GM18861 (cell line): Measurements from ENCODE around the gene PROCR.
"Not testable (repeated sequence)": the region's sequence is repeated elsewhere in the genome, so short reads cannot be mapped to it uniquely, and the experiment has no call there.

Experiments used
- ATAC-seq: cut with Tn5 transposase; IDR thresholded peaks from one replicate; pipeline ENCODE4 v1.9.1; 2021; ENCODE audit not compliant: unreplicated experiment

The PROCR gene

DNA sequence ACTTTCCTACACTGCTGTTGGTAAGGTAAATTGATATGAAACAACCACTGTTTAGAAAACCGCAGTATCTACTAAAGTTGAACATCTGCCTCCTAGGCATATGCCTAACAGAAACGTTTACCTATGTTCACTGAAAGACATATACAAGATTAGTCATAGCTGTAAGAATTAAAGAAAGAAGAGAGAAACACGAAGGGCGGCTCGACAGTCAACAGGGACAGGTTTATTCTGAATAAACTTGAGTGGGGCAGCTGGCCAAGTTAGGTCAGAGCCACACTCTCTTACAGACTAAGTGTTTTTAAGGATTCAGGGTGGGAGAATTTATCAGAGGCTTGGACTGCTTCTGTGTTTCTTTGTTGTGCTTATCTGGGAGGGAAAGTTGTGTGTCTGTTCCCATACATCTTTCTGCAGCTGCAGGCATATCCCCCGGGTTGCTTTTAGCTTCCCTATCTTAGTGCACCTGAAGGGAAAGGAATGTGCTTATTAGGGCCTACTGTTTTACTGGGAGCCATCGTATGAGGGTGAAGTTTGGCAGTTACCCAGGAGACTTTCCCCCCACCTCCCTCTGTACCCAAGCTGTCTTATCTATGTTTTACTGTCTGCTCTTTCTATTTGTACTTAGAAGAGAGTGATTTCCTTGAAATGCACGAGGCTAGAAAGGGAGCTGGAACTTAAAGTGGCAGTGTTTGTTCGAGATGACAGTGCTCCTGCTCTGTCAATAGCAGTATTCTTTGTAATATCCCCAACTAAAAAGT is 20.4 kb downstream of the PROCR start:
- no peak for ATAC-seq

GRCh38 chr20:35193031-35193791 is 21.3 kb downstream of the PROCR start:
- ATAC-seq, result not testable (repeated sequence)

DNA sequence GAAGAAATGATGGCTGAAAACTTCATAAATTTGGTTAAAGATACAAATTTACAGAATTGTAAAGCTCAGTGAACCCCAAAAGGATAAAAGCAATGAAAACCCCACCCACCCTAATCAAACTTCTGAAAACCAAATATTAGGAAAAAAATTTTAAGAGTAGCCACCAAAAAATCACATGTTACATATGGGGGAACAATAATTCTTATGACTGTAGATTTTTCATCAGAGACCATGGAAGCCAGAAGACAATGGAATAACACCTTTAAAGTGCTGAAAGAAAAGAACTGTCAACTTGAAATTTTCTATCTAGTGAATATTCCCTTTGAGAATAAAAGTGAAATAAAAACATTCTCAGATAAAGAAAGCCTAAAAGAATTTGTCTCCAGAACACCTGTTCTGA is 24.4 kb downstream of the PROCR start:
- ATAC-seq, result no peak

DNA sequence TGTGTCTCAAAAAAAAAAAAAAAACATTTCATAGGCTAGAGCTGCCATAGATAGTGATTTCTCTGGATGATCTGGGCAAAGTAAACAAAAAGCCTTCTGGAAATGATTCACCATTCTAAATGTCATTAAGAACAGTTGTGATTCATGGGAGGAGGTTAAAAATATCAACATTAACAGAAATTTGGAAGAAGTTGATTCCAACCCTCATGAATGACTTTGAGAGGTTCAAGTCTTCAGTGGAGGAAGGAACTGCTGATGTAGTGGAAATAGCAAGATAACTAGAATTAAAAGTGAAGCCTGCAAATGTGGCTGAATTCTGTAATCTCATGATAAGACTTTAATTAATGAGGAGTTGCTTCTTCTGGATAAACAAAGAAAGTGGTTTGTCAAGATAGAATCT is 27.9 kb downstream of the PROCR start:
- ATAC-seq, result no peak

- no peak for ATAC-seq
Observed at GRCh38 chr20:35200267-35200666, 28.4 kb downstream of the PROCR start.

DNA sequence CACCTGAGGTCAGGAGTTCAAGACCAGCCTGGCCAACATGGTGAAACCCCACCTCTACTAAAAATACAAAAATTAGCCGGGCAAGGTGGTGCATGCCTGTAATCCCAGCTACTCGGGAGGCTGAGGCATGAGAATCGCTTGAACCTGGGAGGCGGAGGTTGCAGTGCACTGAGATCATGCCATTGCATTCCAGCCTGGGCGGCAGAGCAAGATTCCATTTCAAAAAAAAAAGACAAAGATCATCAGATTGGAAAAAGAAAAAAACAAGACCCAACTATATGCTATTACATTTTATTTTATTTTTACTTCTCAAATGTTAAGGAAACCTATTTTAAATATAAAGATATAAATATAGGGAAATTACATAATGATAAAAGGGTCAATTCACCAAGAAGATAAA is 29.6 kb downstream of the PROCR start:
- not testable (repeated sequence) for ATAC-seq

GRCh38 chr20:35206802-35207201 is 34.9 kb downstream of the PROCR start:
- no peak for ATAC-seq

- no peak for ATAC-seq
Observed at GRCh38 chr20:35207950-35208611, 36.2 kb downstream of the PROCR start.

DNA sequence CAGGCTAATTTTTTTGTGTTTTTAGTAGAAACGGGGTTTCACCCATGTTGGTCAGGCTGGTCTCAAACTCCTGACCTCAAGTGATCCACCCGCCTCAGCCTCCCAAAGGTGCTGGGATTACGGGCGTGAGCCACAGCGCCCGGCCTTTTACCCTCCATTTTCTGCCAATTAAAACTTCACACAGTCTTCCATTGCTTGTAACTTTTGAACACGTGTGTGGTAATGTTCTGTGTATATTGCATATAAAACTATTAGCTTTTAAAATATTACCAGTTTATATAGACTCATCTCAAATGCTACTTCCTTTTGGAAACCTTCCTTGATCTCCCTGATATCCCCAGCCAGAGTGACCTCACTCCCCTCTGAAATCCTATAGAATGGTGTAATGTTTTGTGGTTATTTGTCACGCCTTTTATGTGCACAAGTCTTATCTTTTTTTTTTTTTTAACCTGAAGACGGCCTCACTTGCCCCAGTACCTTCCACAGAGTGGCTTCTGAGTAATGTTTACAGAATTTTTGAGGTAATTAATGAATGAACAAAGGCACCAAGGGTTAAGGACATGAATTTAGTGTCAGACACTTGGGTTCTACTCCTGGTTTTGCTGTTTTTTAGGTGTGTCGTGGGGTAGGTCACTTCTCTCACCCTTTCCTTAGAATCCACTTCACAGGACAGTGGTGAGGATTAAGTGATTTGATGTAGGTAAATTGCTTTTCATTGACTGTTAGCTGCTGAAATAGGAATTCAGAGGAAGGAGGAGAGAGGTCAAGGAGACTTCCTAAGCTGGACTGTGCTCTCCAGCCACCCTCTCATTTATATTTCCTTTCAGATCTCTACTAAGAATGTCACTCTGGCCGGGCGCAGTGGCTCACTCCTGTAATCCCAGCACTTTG is 43.4 kb downstream of the PROCR start:
- ATAC-seq, result no peak

DNA sequence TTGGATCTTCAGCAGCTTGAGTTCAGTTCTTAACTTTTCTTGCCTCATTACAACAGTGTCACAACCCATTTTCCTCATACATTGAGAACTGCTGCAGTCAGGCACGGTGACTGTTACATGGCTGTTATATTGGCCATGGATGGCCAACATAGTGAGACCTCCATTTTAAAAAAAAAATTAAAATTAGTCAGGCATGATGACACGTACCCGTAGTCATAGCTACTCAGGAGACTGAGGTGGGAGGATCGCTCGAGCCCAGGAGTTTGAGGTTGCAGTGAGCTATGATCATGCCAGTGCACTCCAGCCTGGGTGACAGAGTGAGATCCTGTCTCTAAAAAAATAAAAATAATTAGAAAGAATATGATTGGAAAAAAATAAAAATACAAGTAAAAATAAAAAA is 44.7 kb downstream of the PROCR start:
- ATAC-seq, result no peak

DNA sequence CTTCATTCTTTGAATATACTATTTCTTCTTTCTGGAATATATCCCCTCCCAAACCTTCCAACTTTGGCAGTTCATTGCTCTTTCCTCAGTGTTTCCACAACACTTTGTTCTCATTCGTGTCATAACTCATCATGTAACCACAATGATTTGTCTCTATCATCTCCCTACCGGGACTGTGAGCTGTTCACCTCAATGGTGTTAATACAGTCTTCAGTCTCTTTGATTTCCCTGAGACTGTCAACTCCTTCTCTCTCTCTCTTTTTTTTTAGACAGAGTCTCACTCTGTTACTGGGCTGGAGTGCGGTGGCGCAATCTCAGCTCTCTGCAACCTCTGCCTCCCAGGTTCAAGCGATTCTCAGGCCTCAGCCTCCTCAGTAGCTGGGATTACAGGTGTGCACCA is 52.1 kb downstream of the PROCR start:
- ATAC-seq, result no peak

- ATAC-seq, result no peak
Observed at GRCh38 chr20:35224536-35224935, 52.7 kb downstream of the PROCR start.

GRCh38 chr20:35225319-35226125 is 53.6 kb downstream of the PROCR start:
- ATAC-seq, result no peak

- no peak for ATAC-seq
Observed at GRCh38 chr20:35226126-35226883, 54.4 kb downstream of the PROCR start, which contains the start of gene MMP24. Gene MMP24 (plus strand): TSS chr20:35226690. CDS start chr20:35226739, 49 bp downstream.
